Measurements from ENCODE around the gene ECPAS.
"Not testable (repeated sequence)": the region's sequence is repeated elsewhere in the genome, so short reads cannot be mapped to it uniquely, and the experiment has no call there.

DNA sequence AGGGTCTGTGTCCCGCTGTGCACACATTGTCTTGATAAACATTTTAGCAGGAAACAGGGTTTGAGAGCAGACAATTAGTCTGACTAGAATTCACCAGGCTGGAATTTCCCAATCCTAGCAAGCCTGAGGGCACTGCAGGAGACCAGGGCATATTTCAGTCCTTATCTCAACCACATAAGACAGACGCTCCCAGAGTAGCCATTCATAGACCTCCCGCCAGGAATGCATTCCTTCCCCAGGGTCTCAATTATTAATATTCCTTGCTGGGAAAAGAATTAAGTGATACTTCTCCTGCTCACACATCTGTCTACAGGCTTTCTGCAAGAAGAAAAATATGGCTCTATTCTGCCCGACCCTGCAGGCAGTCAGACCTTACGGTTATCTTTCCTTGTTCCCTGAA lies 82.7 kb downstream of the ECPAS start:
- TF ChIP-seq, protein P1, sequence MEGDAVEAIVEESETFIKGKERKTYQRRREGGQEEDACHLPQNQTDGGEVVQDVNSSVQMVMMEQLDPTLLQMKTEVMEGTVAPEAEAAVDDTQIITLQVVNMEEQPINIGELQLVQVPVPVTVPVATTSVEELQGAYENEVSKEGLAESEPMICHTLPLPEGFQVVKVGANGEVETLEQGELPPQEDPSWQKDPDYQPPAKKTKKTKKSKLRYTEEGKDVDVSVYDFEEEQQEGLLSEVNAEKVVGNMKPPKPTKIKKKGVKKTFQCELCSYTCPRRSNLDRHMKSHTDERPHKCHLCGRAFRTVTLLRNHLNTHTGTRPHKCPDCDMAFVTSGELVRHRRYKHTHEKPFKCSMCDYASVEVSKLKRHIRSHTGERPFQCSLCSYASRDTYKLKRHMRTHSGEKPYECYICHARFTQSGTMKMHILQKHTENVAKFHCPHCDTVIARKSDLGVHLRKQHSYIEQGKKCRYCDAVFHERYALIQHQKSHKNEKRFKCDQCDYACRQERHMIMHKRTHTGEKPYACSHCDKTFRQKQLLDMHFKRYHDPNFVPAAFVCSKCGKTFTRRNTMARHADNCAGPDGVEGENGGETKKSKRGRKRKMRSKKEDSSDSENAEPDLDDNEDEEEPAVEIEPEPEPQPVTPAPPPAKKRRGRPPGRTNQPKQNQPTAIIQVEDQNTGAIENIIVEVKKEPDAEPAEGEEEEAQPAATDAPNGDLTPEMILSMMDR (conservative IDR thresholded peaks at IDR 0.05; ENCODE audit: low read length), result not testable (repeated sequence)
- TF ChIP-seq EZH2phosphoT487 (IDR thresholded peaks at IDR 0.05; ENCODE audit: borderline replicate concordance, low read depth, low read length), result not testable (repeated sequence)

Data from OCI-LY7 (cell line).